H1 (cell line): ENCODE results near the gene NOP9.

ENCODE experiments used
- TCF12 ChIP-seq: IDR thresholded peaks from 2 replicates; pipeline ENCODE4 v1.6.1; 2011; ENCODE audit warnings: low read depth, mild to moderate bottlenecking, low read length
- TF ChIP-seq, protein P1 (sequence below), 3 experiments: IDR thresholded peaks; 1 replicate in 2 of 3; 2 replicates in 1 of 3; pipeline versions ENCODE4 v1.5.1 to v1.6.1; 2011; ENCODE audit warnings: low read length in 3 of 3, mild to moderate bottlenecking in 3 of 3, inconsistent platforms in 2 of 3, low read depth in 1 of 3, moderate library complexity in 1 of 3; ENCODE audit not compliant: insufficient read depth in 1 of 3; ENCODE audit errors: control extremely low read depth in 1 of 3

DNA sequence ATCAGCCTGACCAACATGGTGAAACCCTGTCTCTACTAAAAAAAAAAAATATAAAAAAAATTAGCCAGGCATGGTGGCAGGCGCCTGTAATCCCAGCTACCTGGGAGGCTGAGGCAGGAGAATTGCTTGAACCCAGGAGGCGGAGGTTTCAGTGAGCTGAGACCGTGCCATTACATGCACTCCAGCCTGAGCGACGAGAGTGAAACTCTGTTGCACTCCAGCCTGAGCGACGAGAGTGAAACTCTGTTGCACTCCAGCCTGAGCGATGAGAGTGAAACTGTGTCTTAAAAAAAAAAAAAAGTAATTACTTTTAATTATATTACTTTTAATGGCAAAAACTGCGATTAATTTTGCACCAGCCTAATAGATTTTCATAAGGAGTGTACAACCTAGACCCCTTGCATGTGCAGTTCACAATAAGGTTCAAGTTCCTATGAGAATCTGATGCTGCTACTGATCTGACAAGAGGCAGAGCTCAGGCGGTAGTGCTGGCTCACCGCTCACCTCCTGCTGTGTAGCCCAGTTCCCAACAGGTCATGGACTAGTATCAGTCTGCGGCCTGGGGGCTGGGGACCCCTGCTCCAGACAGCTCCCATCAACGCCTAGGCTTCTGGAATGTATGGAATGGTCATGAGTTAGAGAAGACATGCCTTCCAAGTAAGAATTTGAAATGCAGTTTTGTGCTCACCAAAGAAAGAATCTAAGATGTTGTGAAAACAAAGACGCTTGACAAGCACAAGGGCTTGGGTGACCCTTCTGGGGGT is 21.7 kb downstream of the NOP9 start:
- TF ChIP-seq, protein P1, sequence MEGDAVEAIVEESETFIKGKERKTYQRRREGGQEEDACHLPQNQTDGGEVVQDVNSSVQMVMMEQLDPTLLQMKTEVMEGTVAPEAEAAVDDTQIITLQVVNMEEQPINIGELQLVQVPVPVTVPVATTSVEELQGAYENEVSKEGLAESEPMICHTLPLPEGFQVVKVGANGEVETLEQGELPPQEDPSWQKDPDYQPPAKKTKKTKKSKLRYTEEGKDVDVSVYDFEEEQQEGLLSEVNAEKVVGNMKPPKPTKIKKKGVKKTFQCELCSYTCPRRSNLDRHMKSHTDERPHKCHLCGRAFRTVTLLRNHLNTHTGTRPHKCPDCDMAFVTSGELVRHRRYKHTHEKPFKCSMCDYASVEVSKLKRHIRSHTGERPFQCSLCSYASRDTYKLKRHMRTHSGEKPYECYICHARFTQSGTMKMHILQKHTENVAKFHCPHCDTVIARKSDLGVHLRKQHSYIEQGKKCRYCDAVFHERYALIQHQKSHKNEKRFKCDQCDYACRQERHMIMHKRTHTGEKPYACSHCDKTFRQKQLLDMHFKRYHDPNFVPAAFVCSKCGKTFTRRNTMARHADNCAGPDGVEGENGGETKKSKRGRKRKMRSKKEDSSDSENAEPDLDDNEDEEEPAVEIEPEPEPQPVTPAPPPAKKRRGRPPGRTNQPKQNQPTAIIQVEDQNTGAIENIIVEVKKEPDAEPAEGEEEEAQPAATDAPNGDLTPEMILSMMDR (IDR thresholded peaks at IDR 0.05; ENCODE audit: control extremely low read depth in 1 of 3, insufficient read depth in 1 of 3, low read depth in 1 of 3, low read length in 3 of 3): no peak
- TF ChIP-seq TCF12: no peak
